NK-92 (cell line): ENCODE data around the gene PLCXD1.
"Not testable (repeated sequence)": the region's sequence is repeated elsewhere in the genome, so short reads cannot be mapped to it uniquely, and the experiment has no call there.

Experiments
- DNase-seq: peaks from one replicate; lab custom pipeline; 2025; ENCODE audit not compliant: unreplicated experiment; lab: John Stamatoyannopoulos, UW

The PLCXD1 gene

GRCh38 chrX:349702-350101 is 68.5 kb downstream of the PLCXD1 start:
- no peak for DNase-seq

GRCh38 chrX:350148-350533 is 69.0 kb downstream of the PLCXD1 start:
- no peak for DNase-seq

GRCh38 chrX:350534-351323 is 69.5 kb downstream of the PLCXD1 start:
- DNase-seq: no peak

GRCh38 chrX:351324-351641 is 70.1 kb downstream of the PLCXD1 start:
- DNase-seq: not testable (repeated sequence)

- DNase-seq: no peak
Observed at GRCh38 chrX:351736-352135, 70.6 kb downstream of the PLCXD1 start.

- DNase-seq: no peak
Observed at GRCh38 chrX:352181-352580, 71.0 kb downstream of the PLCXD1 start.

- DNase-seq: no peak
Observed at GRCh38 chrX:352582-353314, 71.6 kb downstream of the PLCXD1 start.
